ENCODE results near the gene EXOC4. TPM values are rescaled to one million over a fixed set of nuclear protein-coding genes. Genes with fewer than 3 reads are reported as not detected.

Gene EXOC4
- total and polyA plus RNA-seq, 2 of the 8 experiments (the other 6 are each of a cell fraction or from before 2014, with no cell fraction given), result 27.0 to 67.3 TPM

GRCh38 chr7:133409421-133409820, 156.5 kb downstream of the EXOC4 start:
- Histone ChIP-seq H3K23ac (ENCODE audit: insufficient read length) (no peak overlapping the region), H3K79me2 (ENCODE audit: control insufficient read depth in 1 of 2, insufficient read depth in 2 of 2, low read length in 2 of 2) (no peaks in the 10 kb centered on the region), H3K27ac (ENCODE audit: low read depth, low read length) (no peak overlapping the region), H2BK120ac (replicated peaks; ENCODE audit: low read depth, low read length) (no peak overlapping the region), H3K56ac (replicated peaks; ENCODE audit: insufficient read length, low read depth, low read length) (no peak overlapping the region), H3K14ac (ENCODE audit: insufficient read length) (no peak overlapping the region), H3K9ac (replicated peaks in 1 of 4; ENCODE audit: extremely low read depth in 1 of 4, low read depth in 3 of 4, low read length in 3 of 4) (no peak overlapping the region), H2AFZ (ENCODE audit: low read length) (no peak overlapping the region), H2BK12ac (ENCODE audit: low read depth, low read length) (no peak overlapping the region), H2BK15ac (ENCODE audit: low read length) (no peak overlapping the region), H3K36me3 (ENCODE audit: control insufficient read depth in 2 of 4, insufficient read depth in 4 of 4, low read length in 3 of 4) (no peaks in the 10 kb centered on the region), H2BK5ac (ENCODE audit: low read depth, low read length) (no peak overlapping the region), H3K4ac (replicated peaks; ENCODE audit: insufficient read length, low read depth, low read length) (no peak overlapping the region), H2BK20ac (ENCODE audit: low read length) (no peak overlapping the region), H3K9me3 (ENCODE audit: insufficient read depth in 2 of 2, low read depth in 1 of 2, low read length in 1 of 2) (no peaks in the 10 kb centered on the region), H3K4me1 (replicated peaks in 1 of 4; ENCODE audit: control insufficient read depth in 3 of 4, insufficient read depth in 4 of 4, low read length in 3 of 4) (no peaks in the 10 kb centered on the region), H4K5ac (ENCODE audit: insufficient read length, low read depth, low read length) (no peak overlapping the region), H3K4me3 (ENCODE audit: extremely low read depth in 1 of 4, insufficient read depth in 2 of 4, low read depth in 3 of 4, low read length in 4 of 4) (no peak overlapping the region), H4K20me1 (replicated peaks in 1 of 2; ENCODE audit: control insufficient read depth in 1 of 2, insufficient read depth in 2 of 2, low read length in 2 of 2) (peaks cover 0 to 2% of the 10 kb centered on the region in 2 experiments), H3K18ac (ENCODE audit: extremely low read depth, low read length) (no peak overlapping the region), H3K27me3 (replicated peaks in 1 of 4; ENCODE audit: control insufficient read depth in 3 of 4, extremely low read depth in 1 of 4, insufficient read depth in 3 of 4, low read length in 3 of 4) (no peaks in the 10 kb centered on the region), H4K8ac (ENCODE audit: extremely low read depth, insufficient read depth, low read length) (no peak overlapping the region), H3K4me2 (ENCODE audit: insufficient read depth in 1 of 2, low read depth in 2 of 2, low read length in 2 of 2) (no peak overlapping the region), H4K91ac (replicated peaks; ENCODE audit: insufficient read length, low read length) (no peak overlapping the region), H3K79me1 (ENCODE audit: low read depth, low read length) (peaks cover 6% of the 10 kb centered on the region; the same call in 1 of the 2 replicates), H2AK5ac (ENCODE audit: low read depth, low read length) (no peak overlapping the region), H3K23me2 (ENCODE audit: low read depth, low read length) (peaks cover 7% of the 10 kb centered on the region; the same call in 1 of the 2 replicates)
- no peak for FAIRE-seq
- TF ChIP-seq CTCF (IDR thresholded peaks at IDR 0.05; ENCODE audit: control extremely low read depth in 1 of 3, insufficient read depth in 1 of 3, low read depth in 1 of 3, low read length in 3 of 3) (no peak), TAF7 (optimal IDR thresholded peaks at IDR 0.05; ENCODE audit: borderline replicate concordance, low read depth, low read length) (no peak), EP300 (IDR thresholded peaks at IDR 0.05; ENCODE audit: borderline replicate concordance in 1 of 2, low read depth in 2 of 2, low read length in 2 of 2) (no peak), KDM1A (IDR thresholded peaks at IDR 0.05; ENCODE audit: borderline replicate concordance, low read length) (no peak), RBBP5 (IDR thresholded peaks at IDR 0.05; ENCODE audit: borderline replicate concordance, low read depth, low read length) (no peak), SUZ12 (IDR thresholded peaks at IDR 0.05; ENCODE audit: low read length) (no peak), SIRT6 (IDR thresholded peaks at IDR 0.05; ENCODE audit: low read length) (no peak)
- POLR2A ChIA-PET (ENCODE audit: partially characterized antibody), result no interaction called here
- DNase-seq (ENCODE audit: low read depth in 1 of 2, low spot score in 2 of 2), result no peak
- 80% methylated on average over 2 of the region's 2 CpGs; no CpG with 5 or more reads in 1 of the 2 experiments for WGBS, 2 experiments (ENCODE audit: extremely low coverage in 1 of 2, insufficient coverage in 1 of 2, insufficient read length in 1 of 2, insufficient replicate concordance in 2 of 2, low coverage in 1 of 2, low lambda C conversion rate in 2 of 2, missing lambda C conversion rate in 1 of 2)
- CTCF ChIA-PET (ENCODE audit: partially characterized antibody), result no interaction called here
